PC-3 (cell line): ENCODE data around the gene NCAPH2. TPM values are rescaled to one million over a fixed set of nuclear protein-coding genes. Genes with fewer than 3 reads are reported as not detected.

Source experiments
- ATAC-seq: fragments of 200-7000 bp; cut with Tn5 transposase; 2 replicates; pipeline ENCODE4 v1.9.1; 2020; ENCODE audit warnings: mild to moderate bottlenecking, moderate library complexity
- BruUV-seq: library from RNA; stranded (reverse); fragments of 400-500 nt; replicated peaks from 2 replicates; lab custom pipeline; 2021; lab: Mats Ljungman, UMichigan
- CTCF ChIA-PET: fragments of 300-600 bp; sonication (Branson Sonifier 250); formaldehyde crosslinking; loops from one replicate; lab custom pipeline; 2022; ENCODE audit warnings: antibody characterized with exemption; lab: Charles Lee
- POLR2A ChIA-PET: fragments of 300-600 bp; sonication (Branson Sonifier 250); formaldehyde crosslinking; loops from one replicate; lab custom pipeline; 2022; ENCODE audit warnings: antibody characterized with exemption; ENCODE audit not compliant: unreplicated experiment; lab: Charles Lee
- DNase-seq: peaks from one replicate; pipeline ENCODE4 v3.0.0-alpha.2; 2015
- H2AFZ ChIP-seq: fragments of 300-600 bp; sonication (generic); 2 replicates; pipeline ENCODE4 v1.6.0; 2016; ENCODE audit warnings: antibody characterized with exemption, low read length
- H3F3A ChIP-seq: fragments of 300-600 bp; sonication (generic); one replicate; pipeline ENCODE4 v1.6.0; 2017; ENCODE audit warnings: antibody characterized with exemption, low read length, control low read depth, mild to moderate bottlenecking; ENCODE audit not compliant: unreplicated experiment
- H3K27ac ChIP-seq: fragments of 300-600 bp; sonication (generic); 2 replicates; pipeline ENCODE4 v1.5.1; 2016; ENCODE audit warnings: mild to moderate bottlenecking, low read length
- H3K27me3 ChIP-seq: fragments of 300-600 bp; sonication (generic); 2 replicates; pipeline ENCODE4 v1.6.1; 2016; ENCODE audit warnings: low read length, mixed read lengths
- H3K36me3 ChIP-seq: fragments of 300-600 bp; sonication (generic); 2 replicates; pipeline ENCODE4 v1.6.1; 2016; ENCODE audit warnings: low read depth, mixed run types, low read length, mixed read lengths
- H3K4me1 ChIP-seq: fragments of 300-600 bp; sonication (generic); 2 replicates; pipeline ENCODE4 v1.5.1; 2016; ENCODE audit warnings: low read length; ENCODE audit not compliant: insufficient read depth
- H3K4me2 ChIP-seq: fragments of 300-600 bp; sonication (generic); 2 replicates; pipeline ENCODE4 v1.6.0; 2016; ENCODE audit warnings: low read length
- H3K4me3 ChIP-seq: fragments of 300-600 bp; sonication (generic); 2 replicates; pipeline ENCODE4 v1.5.1; 2016; ENCODE audit warnings: mild to moderate bottlenecking, low read length, mixed read lengths
- H3K79me2 ChIP-seq: fragments of 300-600 bp; sonication (generic); 2 replicates; pipeline ENCODE4 v1.6.1; 2017; ENCODE audit warnings: low read length, mixed read lengths
- H3K9ac ChIP-seq: fragments of 300-600 bp; sonication (generic); 2 replicates; pipeline ENCODE4 v1.6.0; 2016; ENCODE audit warnings: mild to moderate bottlenecking, low read length
- H3K9me2 ChIP-seq: fragments of 300-600 bp; sonication (generic); replicated peaks from 2 replicates; pipeline ENCODE4 v1.6.1; 2016; ENCODE audit warnings: mixed run types, low read length, mixed read lengths
- H3K9me3 ChIP-seq: fragments of 300-600 bp; sonication (generic); 2 replicates; pipeline ENCODE4 v1.6.1; 2016; ENCODE audit warnings: low read length, mixed read lengths
- H4K20me1 ChIP-seq: fragments of 300-600 bp; sonication (generic); 2 replicates; pipeline ENCODE4 v1.6.1; 2016; ENCODE audit warnings: low read length, mixed read lengths
- CTCF ChIP-seq: fragments of 300-600 bp; sonication (generic); conservative IDR thresholded peaks from 2 replicates; pipeline ENCODE4 v1.5.1; 2017; ENCODE audit warnings: antibody characterized with exemption, low read depth, mild to moderate bottlenecking, low read length
- EZH2 ChIP-seq: fragments of 300-600 bp; sonication (generic); IDR thresholded peaks from one replicate; pipeline ENCODE4 v1.6.1; 2017; ENCODE audit warnings: antibody characterized with exemption, mild to moderate bottlenecking, low read length; ENCODE audit not compliant: unreplicated experiment
- EZH2phosphoT487 ChIP-seq: fragments of 300-600 bp; sonication (generic); IDR thresholded peaks from 2 replicates; pipeline ENCODE4 v1.6.1; 2018; ENCODE audit warnings: mild to moderate bottlenecking, antibody characterized with exemption, low read length, borderline replicate concordance
- intact Hi-C: fragments of 100-400 bp; cut with micrococcal nuclease; formaldehyde crosslinking; loops from 2 replicates; pipeline ENCODE4 v1.9.0; 2023
- total RNA-seq: library from RNA; depleted of rRNA; stranded (reverse); fragments of >200 nt; gene quantifications from 2 replicates; pipeline ENCODE4 v1.2.3, GENCODE V29; 2014

NCAPH2 gene
- total RNA-seq, 1 experiment from 2014 or later: 75.4 TPM

GRCh38 chr22:50459496-50460140 is 48.4 kb upstream of the NCAPH2 start:
- Histone ChIP-seq H3K4me3 (no peak overlapping the region), H3K9me3 (no peaks in the 10 kb centered on the region), H3F3A (no peaks in the 10 kb centered on the region), H3K79me2 (no peaks in the 10 kb centered on the region), H3K27me3 (no peaks in the 10 kb centered on the region), H3K27ac (no peak overlapping the region), H3K4me1 (no peaks in the 10 kb centered on the region), H3K36me3 (no peaks in the 10 kb centered on the region), H4K20me1 (no peaks in the 10 kb centered on the region), H2AFZ (no peak overlapping the region), H3K9me2 (no peaks in the 10 kb centered on the region), H3K4me2 (no peak overlapping the region), H3K9ac (no peak overlapping the region)
- ATAC-seq (no peak), DNase-seq (no peak)
- TF ChIP-seq EZH2phosphoT487 (no peak), CTCF (no peak), EZH2 (no peak)
- ChIA-PET POLR2A (no interaction called here), CTCF (no interaction called here)
- intact Hi-C loops: no loop called here
- TSS peak; percentile 17 for BruUV-seq

GRCh38 chr22:50460938-50461337 is 47.1 kb upstream of the NCAPH2 start:
- Histone ChIP-seq H3K4me2 (no peak overlapping the region), H3K79me2 (no peaks in the 10 kb centered on the region), H3K9me2 (no peaks in the 10 kb centered on the region), H4K20me1 (no peaks in the 10 kb centered on the region), H3K27me3 (no peaks in the 10 kb centered on the region), H3F3A (no peaks in the 10 kb centered on the region), H3K4me3 (no peak overlapping the region), H2AFZ (no peak overlapping the region), H3K36me3 (no peaks in the 10 kb centered on the region), H3K9ac (no peak overlapping the region), H3K4me1 (no peaks in the 10 kb centered on the region), H3K9me3 (no peaks in the 10 kb centered on the region), H3K27ac (no peak overlapping the region)
- DNase-seq (peak; percentile 13), ATAC-seq (no peak)
- intact Hi-C loops: no loop called here
- ChIA-PET CTCF (no interaction called here), POLR2A (no interaction called here)
- BruUV-seq: no TSS peak
- no peak for TF ChIP-seq CTCF
- TF ChIP-seq EZH2phosphoT487: no peak
- TF ChIP-seq EZH2: no peak

- Histone ChIP-seq H3K27ac (no peak overlapping the region), H3F3A (no peaks in the 10 kb centered on the region), H3K4me3 (no peak overlapping the region), H3K4me2 (no peak overlapping the region), H3K36me3 (no peaks in the 10 kb centered on the region), H3K27me3 (no peaks in the 10 kb centered on the region), H4K20me1 (no peaks in the 10 kb centered on the region), H3K9me2 (no peaks in the 10 kb centered on the region), H3K9me3 (no peaks in the 10 kb centered on the region), H3K9ac (no peak overlapping the region), H3K79me2 (no peaks in the 10 kb centered on the region), H2AFZ (no peak overlapping the region), H3K4me1 (no peaks in the 10 kb centered on the region)
- intact Hi-C loops: no loop called here
- TF ChIP-seq EZH2: no peak
- TF ChIP-seq CTCF: no peak
- no peak for TF ChIP-seq EZH2phosphoT487
- ATAC-seq (no peak), DNase-seq (no peak)
- CTCF ChIA-PET: no interaction called here
- POLR2A ChIA-PET: no interaction called here
- BruUV-seq: no TSS peak
These were observed 46.5 kb upstream of the NCAPH2 start for GRCh38 chr22:50461536-50461935.
